A172 (cell line): ENCODE data around the gene SRRM2. TPM values are rescaled to one million over a fixed set of nuclear protein-coding genes. Genes with fewer than 3 reads are reported as not detected.

ENCODE experiments used
- DNase-seq: peaks from one replicate; pipeline ENCODE4 v3.0.0-alpha.2; 2015; ENCODE audit warnings: low spot score
- total RNA-seq: library from RNA; depleted of rRNA; stranded (reverse); fragments of >200 nt; shearing (Covaris generic); gene quantifications from 2 replicates; pipeline ENCODE4 v1.2.3, GENCODE V29; 2014

Gene SRRM2
- total RNA-seq, 1 experiment from 2014 or later, result 49.0 TPM

DNA sequence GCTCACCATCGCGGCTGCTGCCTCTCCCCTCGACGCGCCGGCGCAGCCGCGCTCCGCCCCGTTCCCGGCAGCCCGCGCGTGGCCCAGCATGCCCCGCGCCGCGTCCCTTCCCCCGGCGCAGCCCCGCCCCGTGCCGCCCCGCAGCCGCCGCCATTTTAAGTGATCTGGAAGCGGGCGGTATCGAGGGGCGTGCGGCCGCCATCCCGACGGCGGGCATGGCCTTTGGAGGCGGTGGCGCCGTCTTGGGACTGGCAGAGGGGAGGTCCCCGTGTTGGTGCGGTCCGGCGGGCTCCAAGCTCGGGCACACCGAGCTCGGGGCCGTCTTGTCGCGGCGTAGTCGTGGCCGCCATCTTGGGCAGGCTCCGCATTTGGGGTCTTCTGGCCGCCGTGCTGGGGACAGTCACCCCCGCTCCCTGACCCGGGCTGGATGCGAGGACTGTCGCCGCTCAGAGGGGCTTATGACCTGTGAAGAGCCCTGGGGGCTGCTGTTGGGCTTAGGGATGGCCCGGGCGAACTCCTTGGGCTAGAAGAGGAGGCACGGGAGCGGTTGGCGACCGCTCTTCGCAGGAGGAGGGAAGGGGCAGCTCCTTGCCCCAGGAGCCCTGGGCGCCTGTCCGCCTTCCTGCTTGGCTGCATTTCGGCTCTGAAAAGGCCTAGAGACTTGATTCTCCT lies 24.9 kb downstream of the SRRM2 start, which contains the start of gene ELOB:
ELOB (minus strand) TSS at position 50 of the 672 bp plus-strand sequence; CDS start at position 9, 41 bp downstream.
- DNase-seq, result peak; percentile 61

DNA sequence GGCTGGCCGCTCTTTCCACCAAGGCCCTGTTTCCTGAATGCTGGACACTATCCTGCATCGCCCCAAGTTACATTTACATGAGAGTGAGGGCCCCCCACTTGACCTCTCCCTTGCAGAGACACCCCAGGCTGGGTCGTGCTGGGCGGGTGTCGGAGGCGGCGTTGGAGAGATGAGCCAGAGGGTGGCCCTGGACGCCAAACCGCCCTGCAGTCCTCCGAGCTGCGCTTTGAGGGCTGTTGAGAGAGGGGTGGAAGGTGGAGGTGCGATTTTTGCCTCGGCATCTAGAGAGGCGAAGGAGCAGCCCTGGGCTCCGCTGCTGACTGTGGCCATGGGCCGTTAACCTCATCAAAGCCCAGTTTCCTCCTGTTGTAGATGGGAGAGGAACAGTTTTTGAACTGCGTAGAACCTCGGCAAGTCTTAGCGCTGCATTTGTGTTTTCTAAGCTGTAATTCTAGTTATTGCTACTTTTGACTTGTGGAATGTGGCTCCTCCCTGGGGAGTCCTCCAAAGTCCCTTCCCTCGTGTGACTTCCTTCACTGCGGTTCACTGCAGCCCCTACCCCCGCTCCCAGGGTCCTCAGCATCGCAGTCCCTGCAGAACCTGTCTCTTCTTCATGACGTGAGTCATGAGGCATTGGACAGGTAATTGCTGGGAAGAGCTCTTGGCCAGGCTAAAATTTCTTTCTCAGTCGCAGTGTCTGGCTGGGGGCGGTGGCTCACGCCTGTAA lies 25.6 kb downstream of the SRRM2 start:
- no peak for DNase-seq

DNA sequence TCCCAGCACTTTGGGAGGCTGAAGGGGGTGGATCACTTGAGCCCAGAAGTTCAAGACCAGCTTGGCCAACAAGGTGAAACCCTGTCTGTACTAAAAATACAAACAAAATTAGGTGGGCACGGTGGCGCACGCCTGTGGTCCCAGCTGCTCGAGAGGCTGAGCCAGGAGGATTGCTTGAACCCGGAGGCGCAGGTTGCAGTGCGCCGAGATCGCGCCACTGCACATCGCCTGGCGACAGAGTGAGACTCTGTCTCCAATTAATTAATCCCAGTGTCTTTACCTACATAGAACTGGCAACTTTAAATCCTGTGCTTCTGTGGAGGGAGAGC lies 26.2 kb downstream of the SRRM2 start:
- DNase-seq, result no peak

DNA sequence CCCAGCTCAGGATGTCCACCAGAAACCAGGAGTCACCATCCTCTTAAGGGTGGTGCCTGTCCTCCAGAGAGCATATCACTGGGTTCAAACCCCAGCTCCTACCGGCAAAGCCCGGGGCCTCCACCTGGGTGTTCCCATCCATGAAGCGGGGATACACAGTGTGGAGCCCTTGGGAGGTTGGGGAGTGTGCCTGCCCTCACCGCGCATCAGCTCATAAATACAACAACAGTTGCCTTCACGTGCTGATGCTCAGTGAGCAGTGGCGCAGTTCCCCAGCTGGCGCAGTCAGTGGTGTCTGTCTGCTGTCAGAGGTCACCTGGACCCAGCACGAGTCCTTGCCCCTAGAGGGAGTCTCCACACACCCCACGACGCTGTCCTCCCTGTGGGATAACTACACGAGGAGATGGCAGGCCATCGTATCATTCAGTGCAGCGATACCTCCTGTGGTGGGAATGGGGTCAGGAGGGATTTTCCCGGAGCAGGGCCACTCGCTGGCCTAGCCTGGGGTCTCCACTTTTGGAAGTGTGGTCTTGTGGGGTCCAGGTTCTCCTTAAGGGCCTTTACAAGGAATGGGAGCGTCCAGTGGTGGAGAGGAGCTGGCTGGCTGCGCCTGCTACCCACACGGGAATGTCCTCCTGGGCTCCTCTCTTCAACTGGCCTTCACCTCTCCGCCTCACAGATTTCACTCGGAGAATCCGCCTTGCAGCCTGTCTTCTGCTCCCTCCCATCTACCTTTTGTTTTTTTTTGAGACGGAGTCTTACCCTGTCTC lies 26.9 kb downstream of the SRRM2 start:
- DNase-seq, result no peak

DNA sequence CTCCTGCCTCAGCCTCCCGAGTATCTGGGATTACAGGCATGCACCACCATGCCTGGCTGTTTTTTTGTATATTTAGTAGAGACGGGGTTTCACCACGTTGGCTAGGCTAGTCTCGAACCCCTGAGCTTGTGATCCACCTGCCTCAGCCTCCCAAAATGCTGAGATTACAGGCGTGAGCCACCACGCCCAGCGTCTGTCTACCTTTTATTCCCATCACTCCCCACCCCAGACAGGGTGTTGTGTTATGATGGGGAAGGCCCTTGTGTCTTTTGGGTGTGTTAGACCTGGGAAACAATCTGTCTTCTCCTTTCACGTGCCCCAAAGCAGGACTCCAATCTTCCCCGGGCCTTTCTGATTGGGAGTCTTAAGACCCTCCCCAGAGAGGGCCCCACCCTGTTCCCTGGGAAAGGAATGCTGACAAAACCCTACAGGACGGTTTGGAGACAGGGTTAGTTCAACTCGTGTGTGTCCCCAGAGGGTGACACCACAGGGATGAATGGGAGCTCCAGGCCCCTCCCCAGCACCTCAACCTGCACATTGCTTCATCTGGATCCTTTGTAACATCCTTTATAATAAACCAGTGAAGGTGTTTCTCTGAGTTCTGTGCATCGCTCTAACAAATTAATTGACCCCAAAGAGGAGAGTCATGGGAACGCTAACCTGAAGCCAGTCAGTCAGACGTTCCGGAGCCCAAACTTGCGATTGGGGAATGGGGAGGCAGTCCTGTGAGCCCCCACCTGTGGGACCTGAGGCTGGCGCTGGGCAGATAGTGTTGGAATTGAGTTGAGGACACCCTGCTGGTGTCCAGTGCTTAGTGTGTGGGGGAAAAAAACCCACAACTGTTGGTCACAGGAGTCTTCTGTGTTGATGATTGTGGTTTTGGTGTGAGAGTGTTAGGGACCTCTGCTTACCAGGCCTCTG lies 27.8 kb downstream of the SRRM2 start:
- no peak for DNase-seq

DNA sequence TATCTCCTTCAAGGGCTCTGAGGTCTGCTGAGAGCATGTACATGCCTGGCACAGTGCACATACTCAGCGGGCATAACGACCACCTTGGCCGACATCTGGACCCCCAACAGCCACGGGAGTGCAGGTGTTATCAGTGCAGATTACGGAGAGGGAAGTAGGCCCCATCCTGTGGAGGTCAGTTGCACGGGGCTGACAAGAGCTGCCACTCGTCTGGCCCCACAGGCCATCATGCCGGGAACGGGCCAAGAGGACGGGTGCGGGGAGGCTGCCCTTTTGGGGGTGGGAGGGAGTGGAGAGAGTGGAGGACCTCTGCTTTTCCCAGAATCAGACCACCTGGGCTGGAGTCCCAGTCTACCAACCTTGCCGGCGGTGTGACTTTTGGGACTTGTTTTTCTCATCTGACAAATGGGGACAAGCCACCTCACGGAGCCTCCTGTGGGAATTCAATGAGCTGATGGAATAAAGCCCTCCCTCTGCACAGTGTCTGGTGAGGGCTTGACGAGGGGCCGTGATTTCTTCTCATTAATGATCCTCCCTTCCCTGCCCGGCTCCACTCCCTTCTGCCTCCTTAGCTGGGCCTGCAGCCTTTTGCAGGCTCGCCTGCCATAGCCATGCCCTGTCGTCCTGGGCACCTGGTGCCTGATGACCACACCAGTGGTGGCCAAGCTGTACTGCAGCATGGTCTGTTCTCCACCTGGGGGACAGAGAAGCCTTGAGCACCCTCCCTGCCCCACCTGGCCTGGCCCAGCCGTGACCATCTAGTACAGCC lies 30.3 kb downstream of the SRRM2 start:
- DNase-seq, result no peak

DNA sequence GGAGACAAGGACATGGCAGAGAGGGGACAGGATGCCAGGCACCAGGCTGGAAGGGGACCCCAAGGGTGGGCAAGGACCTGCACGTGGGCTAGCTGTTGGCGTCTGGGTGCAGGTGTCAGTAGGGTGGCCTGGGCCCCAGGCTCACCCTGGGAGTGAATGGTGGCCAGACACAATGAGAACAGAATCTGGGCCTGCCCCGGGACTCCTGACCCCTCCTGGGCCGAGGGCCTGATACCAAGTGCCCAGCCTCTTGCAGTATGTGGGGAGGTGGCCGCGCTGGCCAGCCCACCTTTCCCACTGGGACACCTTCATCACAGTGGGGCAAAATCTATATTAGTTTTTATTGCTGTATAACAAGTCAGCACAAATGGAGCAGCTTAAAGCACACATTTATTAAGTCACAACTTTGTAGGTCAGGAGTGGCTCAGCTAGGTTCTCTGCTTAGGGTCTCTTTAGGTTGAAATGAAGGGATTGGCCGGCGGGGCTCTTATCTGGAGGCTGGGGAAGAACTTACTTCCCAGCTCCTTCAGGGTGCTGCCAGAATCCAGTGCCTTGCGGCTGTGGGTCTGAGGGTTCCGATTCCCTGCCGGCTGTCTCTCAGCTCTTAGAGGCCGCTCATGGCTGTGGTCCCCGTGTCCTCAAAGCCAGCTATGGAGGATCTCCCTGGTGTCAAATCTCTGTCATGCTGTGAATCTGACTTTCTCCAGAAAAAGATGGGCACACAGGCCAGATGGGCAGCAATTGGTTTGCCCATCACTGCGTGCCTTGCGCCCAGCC lies 31.3 kb downstream of the SRRM2 start:
- no peak for DNase-seq

- DNase-seq, result no peak
Measured at GRCh38 chr16:2784358-2785100, 32.1 kb downstream of the SRRM2 start.

DNA sequence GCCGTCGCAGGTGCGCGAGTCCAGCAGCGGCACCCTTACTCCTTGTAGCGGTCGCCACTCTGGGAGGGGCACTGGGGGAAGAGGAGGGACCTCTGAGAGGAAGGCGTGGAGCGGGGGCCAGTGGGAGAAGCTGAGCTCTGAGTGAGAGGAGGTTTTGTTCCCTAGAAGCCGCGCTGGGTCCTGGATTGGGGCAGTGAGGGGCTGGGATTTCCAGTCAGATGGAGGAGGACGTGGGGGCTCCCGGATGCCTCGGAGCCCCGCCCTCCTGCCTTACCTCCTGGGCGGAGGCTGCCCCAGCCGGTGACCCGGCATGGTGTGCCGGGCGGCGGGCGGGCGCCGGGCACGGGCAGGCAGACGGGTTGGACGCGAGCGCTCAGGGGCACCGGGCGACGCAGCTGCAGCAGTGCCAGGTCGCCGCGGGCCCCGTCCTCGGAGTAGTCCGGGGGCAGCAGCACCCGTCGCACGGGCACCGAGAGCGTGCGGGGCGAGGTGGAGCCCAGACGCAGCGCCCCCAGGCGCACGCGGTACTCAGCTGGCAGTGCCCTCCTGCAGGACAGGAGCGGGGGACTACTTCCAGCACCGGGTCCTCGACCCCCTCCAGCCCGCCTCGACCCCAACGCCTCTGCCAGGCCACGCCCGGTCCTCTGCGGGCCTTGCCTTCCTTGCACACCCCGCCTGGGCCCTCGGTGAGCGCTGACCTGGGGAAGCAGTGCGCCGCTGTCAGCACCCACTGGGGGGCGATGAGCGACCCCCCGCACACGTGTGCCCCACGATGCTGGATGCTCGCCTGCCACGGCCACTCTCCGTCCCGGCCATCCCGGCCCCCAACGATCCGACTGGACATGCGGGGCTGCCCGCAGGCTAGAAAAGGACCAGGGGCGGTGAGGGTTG lies 32.9 kb downstream of the SRRM2 start:
- no peak for DNase-seq

GRCh38 chr16:2786061-2786825 lies 33.8 kb downstream of the SRRM2 start:
- DNase-seq, result no peak

GRCh38 chr16:2786826-2787151 lies 34.4 kb downstream of the SRRM2 start:
- no peak for DNase-seq

DNA sequence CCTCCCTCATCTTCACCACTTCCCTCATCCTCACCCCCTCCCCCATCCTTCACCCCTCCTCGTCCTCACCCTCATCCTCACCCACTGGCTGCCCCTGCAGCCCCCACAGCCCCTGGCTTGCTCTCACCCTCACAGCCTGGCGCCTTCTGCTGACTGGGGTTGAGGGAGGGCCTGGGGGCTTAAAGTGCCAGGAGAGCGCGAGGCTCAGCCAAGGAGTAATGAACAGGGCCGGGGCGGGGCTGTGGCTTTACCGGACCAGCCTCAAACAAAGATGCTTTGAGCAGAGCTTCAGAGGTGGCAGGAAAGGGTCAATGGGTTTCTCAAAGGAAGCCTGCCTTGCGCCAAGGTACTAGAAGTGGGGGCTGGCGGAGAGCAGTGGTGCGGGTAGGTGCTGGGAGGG lies 35.0 kb downstream of the SRRM2 start, which contains the start of gene PRSS33:
PRSS33 (minus strand) TSS at position 155 of the 400 bp plus-strand sequence. CDS start 1,013 bp downstream, outside the sequence.
- no peak for DNase-seq

DNA sequence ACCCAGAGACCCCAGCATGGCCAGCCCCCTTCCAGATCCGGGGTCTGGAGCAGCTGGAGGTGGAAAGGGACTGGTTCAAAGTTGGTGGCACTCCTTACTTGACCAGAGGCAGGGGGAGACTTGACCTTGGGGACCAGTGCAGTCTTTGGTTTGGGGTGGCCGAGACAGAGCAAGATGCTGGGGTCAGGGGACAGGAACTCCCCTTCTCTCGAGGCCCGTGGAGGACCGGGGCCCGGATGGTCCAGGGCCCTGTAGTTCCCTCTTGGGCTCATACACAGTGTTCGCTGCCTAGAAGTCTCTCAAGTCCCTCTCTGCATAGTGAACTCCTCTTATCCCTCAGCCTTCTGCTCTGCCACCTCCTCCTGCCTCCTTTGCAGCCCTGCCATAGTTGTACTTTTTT lies 35.5 kb downstream of the SRRM2 start:
- no peak for DNase-seq

GRCh38 chr16:2790631-2791030 lies 38.2 kb downstream of the SRRM2 start:
- no peak for DNase-seq

GRCh38 chr16:2791174-2791573 lies 38.7 kb downstream of the SRRM2 start:
- DNase-seq, result no peak

DNA sequence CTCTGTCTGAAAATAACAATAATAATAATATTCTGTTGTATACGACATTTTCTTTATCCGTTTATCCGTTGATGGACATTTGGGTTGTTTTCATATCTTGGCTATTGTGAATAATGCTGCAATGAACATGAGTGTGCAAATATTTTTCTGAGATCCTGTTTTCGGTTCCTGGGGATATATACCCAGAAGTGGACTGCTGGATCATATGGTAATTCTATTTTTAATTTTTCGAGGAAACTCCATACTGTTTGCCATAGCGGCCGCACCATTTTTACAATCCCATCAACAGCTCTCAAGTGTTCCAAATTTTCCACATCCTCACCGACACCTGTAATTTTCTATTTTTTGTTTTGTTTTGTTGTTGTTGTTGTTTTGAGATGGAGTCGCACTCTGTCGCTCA lies 40.5 kb downstream of the SRRM2 start:
- no peak for DNase-seq

DNA sequence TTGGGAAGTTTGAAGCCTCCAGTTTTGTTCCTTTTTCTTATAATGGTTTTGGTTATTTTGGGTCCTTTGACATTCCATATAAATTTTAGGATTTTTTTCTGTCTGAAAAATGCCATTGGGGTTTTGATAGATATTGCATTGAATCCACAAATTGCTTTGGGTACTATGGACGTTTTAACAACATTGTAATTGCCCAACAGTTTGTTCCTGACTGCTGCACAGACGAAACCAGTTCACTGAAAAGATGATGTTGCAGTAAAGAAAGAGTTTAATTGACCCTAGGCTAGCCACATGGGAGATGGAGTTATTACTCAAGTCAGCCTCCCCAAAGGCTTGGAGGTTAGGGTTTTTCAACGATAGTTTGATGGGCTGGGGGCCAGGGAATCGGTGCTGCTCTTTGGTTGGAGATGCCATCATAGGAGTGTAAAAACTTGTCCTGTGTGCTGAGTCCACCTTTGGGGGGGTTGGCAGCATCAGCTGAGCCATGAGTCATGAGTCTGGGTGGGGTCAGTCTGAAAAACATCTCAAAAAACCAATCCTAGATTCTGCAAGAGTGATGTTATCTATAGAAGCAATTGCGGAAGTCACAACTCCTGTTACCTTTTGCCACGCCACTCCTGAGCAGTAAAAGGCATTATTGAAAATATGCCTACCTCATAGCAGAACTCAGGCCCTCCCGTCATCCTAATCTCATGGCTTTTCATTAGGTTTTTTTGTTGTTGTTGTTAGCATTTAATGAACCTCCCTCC lies 43.1 kb downstream of the SRRM2 start:
- peak; percentile 86 for DNase-seq
